ENCODE results near the gene LRBA.

The LRBA gene

GRCh38 chr4:150818661-150819060 lies 196.4 kb downstream of the LRBA start:
- H3K14ac ChIP-seq (ENCODE audit: low read length), result no peak overlapping the region
- no peak overlapping the region for H2BK12ac ChIP-seq (ENCODE audit: low read length)
- H3K9me3 ChIP-seq (replicated peaks in 1 of 2; ENCODE audit: control insufficient read depth in 2 of 2, insufficient read depth in 1 of 2, low read depth in 1 of 2, low read length in 2 of 2), result peaks cover 0 to 8% of the 10 kb centered on the region in 2 donors
- no peak overlapping the region for H2AFZ ChIP-seq (ENCODE audit: low read length)
- no peak overlapping the region for H3K18ac ChIP-seq (ENCODE audit: low read length)
- H2BK5ac ChIP-seq (ENCODE audit: low read length), result no peak overlapping the region
- H3K79me1 ChIP-seq (ENCODE audit: low read depth, low read length), result no peaks in the 10 kb centered on the region
- H2AK5ac ChIP-seq (ENCODE audit: low read depth, low read length), result no peak overlapping the region
- H3K4me2 ChIP-seq (ENCODE audit: insufficient read depth, low read length, poor library complexity, severe bottlenecking), result no peak overlapping the region
- no peaks in the 10 kb centered on the region for H3K27me3 ChIP-seq (ENCODE audit: control insufficient read depth in 3 of 3, insufficient read depth in 3 of 3, low read depth in 1 of 3, low read length in 3 of 3)
- H3K9ac ChIP-seq (ENCODE audit: low read depth, low read length, poor library complexity), result no peak overlapping the region
- H4K8ac ChIP-seq (ENCODE audit: low read depth, low read length), result no peak overlapping the region
- H3K36me3 ChIP-seq (replicated peaks in 1 of 2; ENCODE audit: control insufficient read depth in 2 of 2, insufficient read depth in 2 of 2, low read length in 2 of 2), result no peaks in the 10 kb centered on the region
- no peak overlapping the region for H2BK15ac ChIP-seq (ENCODE audit: low read length)
- no peak overlapping the region for H3K27ac ChIP-seq (replicated peaks; ENCODE audit: low read length)
- no peak overlapping the region for H3K4me3 ChIP-seq (ENCODE audit: low read length in 2 of 2)
- no peaks in the 10 kb centered on the region for H3K4me1 ChIP-seq (ENCODE audit: control insufficient read depth in 2 of 2, insufficient read depth in 1 of 2, low read depth in 1 of 2, low read length in 2 of 2)
- no peak overlapping the region for H2BK120ac ChIP-seq (ENCODE audit: low read depth, low read length)
- H3K23ac ChIP-seq (ENCODE audit: low read depth, low read length, poor library complexity), result no peak overlapping the region
- no peak for DNase-seq (ENCODE audit: low spot score)
- H4K91ac ChIP-seq (ENCODE audit: low read depth, low read length, poor library complexity), result no peak overlapping the region
- no peak overlapping the region for H3K4ac ChIP-seq (ENCODE audit: low read length)

GRCh38 chr4:150817804-150818528 lies 197.1 kb downstream of the LRBA start:
- H3K4me3 ChIP-seq (ENCODE audit: low read length in 2 of 2), result no peak overlapping the region
- no peak overlapping the region for H2AK5ac ChIP-seq (ENCODE audit: low read depth, low read length)
- no peaks in the 10 kb centered on the region for H3K27me3 ChIP-seq (ENCODE audit: control insufficient read depth in 3 of 3, insufficient read depth in 3 of 3, low read depth in 1 of 3, low read length in 3 of 3)
- no peak overlapping the region for H3K23ac ChIP-seq (ENCODE audit: low read depth, low read length, poor library complexity)
- H3K27ac ChIP-seq (replicated peaks; ENCODE audit: low read length), result no peak overlapping the region
- H3K4ac ChIP-seq (ENCODE audit: low read length), result no peak overlapping the region
- H3K4me1 ChIP-seq (ENCODE audit: control insufficient read depth in 2 of 2, insufficient read depth in 1 of 2, low read depth in 1 of 2, low read length in 2 of 2), result no peaks in the 10 kb centered on the region
- H2BK12ac ChIP-seq (ENCODE audit: low read length), result no peak overlapping the region
- H2AFZ ChIP-seq (ENCODE audit: low read length), result no peak overlapping the region
- H3K36me3 ChIP-seq (replicated peaks in 1 of 2; ENCODE audit: control insufficient read depth in 2 of 2, insufficient read depth in 2 of 2, low read length in 2 of 2), result no peaks in the 10 kb centered on the region
- H3K79me1 ChIP-seq (ENCODE audit: low read depth, low read length), result no peaks in the 10 kb centered on the region
- H3K9ac ChIP-seq (ENCODE audit: low read depth, low read length, poor library complexity), result no peak overlapping the region
- H2BK120ac ChIP-seq (ENCODE audit: low read depth, low read length), result no peak overlapping the region
- H3K4me2 ChIP-seq (ENCODE audit: insufficient read depth, low read length, poor library complexity, severe bottlenecking), result no peak overlapping the region
- no peak overlapping the region for H4K8ac ChIP-seq (ENCODE audit: low read depth, low read length)
- no peak overlapping the region for H3K18ac ChIP-seq (ENCODE audit: low read length)
- no peak overlapping the region for H4K91ac ChIP-seq (ENCODE audit: low read depth, low read length, poor library complexity)
- H2BK5ac ChIP-seq (ENCODE audit: low read length), result no peak overlapping the region
- H3K14ac ChIP-seq (ENCODE audit: low read length), result no peak overlapping the region
- H3K9me3 ChIP-seq (replicated peaks in 1 of 2; ENCODE audit: control insufficient read depth in 2 of 2, insufficient read depth in 1 of 2, low read depth in 1 of 2, low read length in 2 of 2), result peaks cover 0 to 8% of the 10 kb centered on the region in 2 donors
- no peak overlapping the region for H2BK15ac ChIP-seq (ENCODE audit: low read length)
- no CpG with 5 or more reads among the region's 3 CpGs for WGBS, 2 donors (ENCODE audit: extremely low coverage in 2 of 2, insufficient read length in 2 of 2, insufficient replicate concordance in 1 of 2)
- DNase-seq (ENCODE audit: low spot score), result no peak

GRCh38 chr4:150817017-150817416 lies 198.1 kb downstream of the LRBA start:
- peaks cover 0 to 8% of the 10 kb centered on the region in 2 donors for H3K9me3 ChIP-seq (replicated peaks in 1 of 2; ENCODE audit: control insufficient read depth in 2 of 2, insufficient read depth in 1 of 2, low read depth in 1 of 2, low read length in 2 of 2)
- no peak for DNase-seq (ENCODE audit: low spot score)
- no peak overlapping the region for H3K4me2 ChIP-seq (ENCODE audit: insufficient read depth, low read length, poor library complexity, severe bottlenecking)
- no peak overlapping the region for H2AK5ac ChIP-seq (ENCODE audit: low read depth, low read length)
- H3K4me1 ChIP-seq (ENCODE audit: control insufficient read depth in 2 of 2, insufficient read depth in 1 of 2, low read depth in 1 of 2, low read length in 2 of 2), result no peaks in the 10 kb centered on the region
- no peaks in the 10 kb centered on the region for H3K79me1 ChIP-seq (ENCODE audit: low read depth, low read length)
- H3K36me3 ChIP-seq (replicated peaks in 1 of 2; ENCODE audit: control insufficient read depth in 2 of 2, insufficient read depth in 2 of 2, low read length in 2 of 2), result no peaks in the 10 kb centered on the region
- H2BK15ac ChIP-seq (ENCODE audit: low read length), result no peak overlapping the region
- H2AFZ ChIP-seq (ENCODE audit: low read length), result no peak overlapping the region
- H3K27ac ChIP-seq (replicated peaks; ENCODE audit: low read length), result no peak overlapping the region
- H2BK12ac ChIP-seq (ENCODE audit: low read length), result no peak overlapping the region
- no peaks in the 10 kb centered on the region for H3K27me3 ChIP-seq (ENCODE audit: control insufficient read depth in 3 of 3, insufficient read depth in 3 of 3, low read depth in 1 of 3, low read length in 3 of 3)
- H3K18ac ChIP-seq (ENCODE audit: low read length), result no peak overlapping the region
- H3K9ac ChIP-seq (ENCODE audit: low read depth, low read length, poor library complexity), result no peak overlapping the region
- no peak overlapping the region for H3K23ac ChIP-seq (ENCODE audit: low read depth, low read length, poor library complexity)
- H2BK5ac ChIP-seq (ENCODE audit: low read length), result no peak overlapping the region
- H3K4me3 ChIP-seq (ENCODE audit: low read length in 2 of 2), result no peak overlapping the region
- no CpG with 5 or more reads among the region's 1 CpG for WGBS, 2 donors (ENCODE audit: extremely low coverage in 2 of 2, insufficient read length in 2 of 2, insufficient replicate concordance in 1 of 2)
- H3K4ac ChIP-seq (ENCODE audit: low read length), result no peak overlapping the region
- no peak overlapping the region for H4K8ac ChIP-seq (ENCODE audit: low read depth, low read length)
- no peak overlapping the region for H3K14ac ChIP-seq (ENCODE audit: low read length)
- no peak overlapping the region for H4K91ac ChIP-seq (ENCODE audit: low read depth, low read length, poor library complexity)
- no peak overlapping the region for H2BK120ac ChIP-seq (ENCODE audit: low read depth, low read length)

GRCh38 chr4:150816491-150816890 lies 198.6 kb downstream of the LRBA start:
- no peak overlapping the region for H3K27ac ChIP-seq (replicated peaks; ENCODE audit: low read length)
- no peak for DNase-seq (ENCODE audit: low spot score)
- no peaks in the 10 kb centered on the region for H3K79me1 ChIP-seq (ENCODE audit: low read depth, low read length)
- H3K4me2 ChIP-seq (ENCODE audit: insufficient read depth, low read length, poor library complexity, severe bottlenecking), result no peak overlapping the region
- H2BK12ac ChIP-seq (ENCODE audit: low read length), result no peak overlapping the region
- H3K9me3 ChIP-seq (replicated peaks in 1 of 2; ENCODE audit: control insufficient read depth in 2 of 2, insufficient read depth in 1 of 2, low read depth in 1 of 2, low read length in 2 of 2), result peaks cover 0 to 8% of the 10 kb centered on the region in 2 donors
- no peak overlapping the region for H2AK5ac ChIP-seq (ENCODE audit: low read depth, low read length)
- H2BK5ac ChIP-seq (ENCODE audit: low read length), result no peak overlapping the region
- H3K36me3 ChIP-seq (replicated peaks in 1 of 2; ENCODE audit: control insufficient read depth in 2 of 2, insufficient read depth in 2 of 2, low read length in 2 of 2), result no peaks in the 10 kb centered on the region
- H4K91ac ChIP-seq (ENCODE audit: low read depth, low read length, poor library complexity), result no peak overlapping the region
- H3K9ac ChIP-seq (ENCODE audit: low read depth, low read length, poor library complexity), result no peak overlapping the region
- no peak overlapping the region for H3K14ac ChIP-seq (ENCODE audit: low read length)
- no peak overlapping the region for H2BK15ac ChIP-seq (ENCODE audit: low read length)
- H4K8ac ChIP-seq (ENCODE audit: low read depth, low read length), result no peak overlapping the region
- H3K4me3 ChIP-seq (ENCODE audit: low read length in 2 of 2), result no peak overlapping the region
- no peak overlapping the region for H2AFZ ChIP-seq (ENCODE audit: low read length)
- H3K27me3 ChIP-seq (ENCODE audit: control insufficient read depth in 3 of 3, insufficient read depth in 3 of 3, low read depth in 1 of 3, low read length in 3 of 3), result no peaks in the 10 kb centered on the region
- H3K18ac ChIP-seq (ENCODE audit: low read length), result no peak overlapping the region
- no peak overlapping the region for H2BK120ac ChIP-seq (ENCODE audit: low read depth, low read length)
- H3K23ac ChIP-seq (ENCODE audit: low read depth, low read length, poor library complexity), result no peak overlapping the region
- no peaks in the 10 kb centered on the region for H3K4me1 ChIP-seq (ENCODE audit: control insufficient read depth in 2 of 2, insufficient read depth in 1 of 2, low read depth in 1 of 2, low read length in 2 of 2)
- no peak overlapping the region for H3K4ac ChIP-seq (ENCODE audit: low read length)
